C4-2B (cell line): ENCODE data around the gene LRRC23.
A peak's percentile ranks its signal among the peaks of the same experiment; 100 is the strongest.

Experiments
- H3K27ac ChIP-seq: fragments of 450-650 bp; 2 replicates; pipeline ENCODE4 v1.5.1; 2017
- ZFX ChIP-seq: fragments of 450-650 bp; IDR thresholded peaks from 2 replicates; pipeline ENCODE4 v1.6.1; 2017
- TF ChIP-seq, protein P1 (sequence below): fragments of 450-650 bp; conservative IDR thresholded peaks from 2 replicates; pipeline ENCODE4 v1.5.1; 2017; ENCODE audit warnings: mild to moderate bottlenecking

Gene LRRC23

DNA sequence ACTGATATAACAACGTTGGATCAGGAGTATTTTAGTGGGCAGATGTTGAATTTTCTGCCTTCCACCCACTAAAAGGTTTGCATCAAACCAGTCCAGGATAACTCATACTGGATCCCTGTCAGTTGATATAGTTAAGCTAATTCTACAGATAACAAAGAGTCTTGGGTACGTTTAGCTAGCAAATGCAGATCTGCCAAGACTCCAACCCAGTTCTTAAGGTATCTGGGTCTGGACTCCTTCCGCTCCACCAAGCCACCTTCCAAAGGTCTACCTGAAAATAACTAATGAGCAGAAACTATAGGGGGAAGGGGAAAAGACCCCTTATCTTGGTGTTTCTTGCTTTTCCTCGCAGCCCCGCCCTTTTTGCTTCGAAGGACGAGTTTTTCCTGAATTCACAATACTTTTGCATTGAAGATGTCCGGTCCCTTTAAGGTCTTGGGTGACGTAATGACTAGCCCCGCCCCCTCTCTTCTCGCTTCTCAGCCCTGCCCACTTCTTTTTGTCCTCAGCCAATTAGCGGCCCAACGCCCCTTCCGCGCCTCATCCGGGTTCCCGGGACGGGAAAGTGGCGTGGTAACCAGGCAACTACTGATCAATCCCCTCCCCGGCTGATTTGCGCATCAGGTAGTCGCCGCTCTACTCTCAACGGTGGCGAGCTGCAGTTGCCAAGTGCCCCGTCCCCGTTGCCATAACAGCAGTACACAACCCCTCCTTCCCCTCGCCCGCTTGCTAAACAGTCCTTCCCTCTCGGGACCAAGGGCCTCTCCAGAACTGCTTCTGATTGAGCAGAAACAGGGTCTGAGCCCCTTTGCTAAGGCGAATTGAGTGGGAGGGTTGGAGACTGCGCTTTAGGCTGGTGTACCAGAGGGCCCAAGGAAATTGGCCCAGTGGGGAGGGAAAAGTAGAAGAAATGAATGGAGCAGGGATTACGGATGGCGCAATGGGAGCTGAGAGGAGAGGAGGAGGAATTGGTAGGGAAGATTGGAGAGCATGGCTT, at the start of gene LRRC23:
Gene LRRC23 (plus strand): TSS at position 543 of the 997 bp plus-strand sequence. CDS start 812 bp downstream, outside the sequence.
- peak within 1 kb of the TSS; percentile 70 for H3K27ac ChIP-seq
- TF ChIP-seq ZFX = no peak
- TF ChIP-seq, protein P1, sequence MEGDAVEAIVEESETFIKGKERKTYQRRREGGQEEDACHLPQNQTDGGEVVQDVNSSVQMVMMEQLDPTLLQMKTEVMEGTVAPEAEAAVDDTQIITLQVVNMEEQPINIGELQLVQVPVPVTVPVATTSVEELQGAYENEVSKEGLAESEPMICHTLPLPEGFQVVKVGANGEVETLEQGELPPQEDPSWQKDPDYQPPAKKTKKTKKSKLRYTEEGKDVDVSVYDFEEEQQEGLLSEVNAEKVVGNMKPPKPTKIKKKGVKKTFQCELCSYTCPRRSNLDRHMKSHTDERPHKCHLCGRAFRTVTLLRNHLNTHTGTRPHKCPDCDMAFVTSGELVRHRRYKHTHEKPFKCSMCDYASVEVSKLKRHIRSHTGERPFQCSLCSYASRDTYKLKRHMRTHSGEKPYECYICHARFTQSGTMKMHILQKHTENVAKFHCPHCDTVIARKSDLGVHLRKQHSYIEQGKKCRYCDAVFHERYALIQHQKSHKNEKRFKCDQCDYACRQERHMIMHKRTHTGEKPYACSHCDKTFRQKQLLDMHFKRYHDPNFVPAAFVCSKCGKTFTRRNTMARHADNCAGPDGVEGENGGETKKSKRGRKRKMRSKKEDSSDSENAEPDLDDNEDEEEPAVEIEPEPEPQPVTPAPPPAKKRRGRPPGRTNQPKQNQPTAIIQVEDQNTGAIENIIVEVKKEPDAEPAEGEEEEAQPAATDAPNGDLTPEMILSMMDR = no peak

- H3K27ac ChIP-seq = no peak overlapping the region
- TF ChIP-seq, protein P1 = no peak
- no peak for TF ChIP-seq ZFX
Observed at GRCh38 chr12:6855322-6855721, 49.3 kb upstream of the LRRC23 start.

- TF ChIP-seq, protein P1 = no peak
- TF ChIP-seq ZFX = no peak
- no peak overlapping the region for H3K27ac ChIP-seq
Observed at GRCh38 chr12:6858799-6859198, 45.8 kb upstream of the LRRC23 start.

DNA sequence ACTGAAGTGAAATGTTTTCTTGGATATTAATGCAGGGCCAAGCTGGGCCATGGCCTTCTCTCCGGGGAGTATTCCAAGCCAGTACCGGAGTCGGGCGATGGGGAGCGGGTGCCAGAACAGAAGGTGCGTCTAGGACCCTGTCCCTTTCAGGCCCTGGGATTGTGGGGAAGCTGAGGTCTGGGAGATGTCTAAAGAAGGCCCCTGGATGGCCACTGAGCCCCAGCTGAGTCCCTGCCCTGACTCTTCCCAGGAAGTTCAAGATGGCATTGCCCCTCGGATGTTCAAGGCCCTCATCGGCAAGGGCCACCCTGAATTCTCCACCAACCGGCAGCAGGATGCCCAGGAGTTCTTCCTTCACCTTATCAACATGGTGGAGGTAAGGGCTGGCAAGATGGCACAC, 44.5 kb upstream of the LRRC23 start:
- no peak for TF ChIP-seq ZFX
- TF ChIP-seq, protein P1 = no peak
- no peak overlapping the region for H3K27ac ChIP-seq

DNA sequence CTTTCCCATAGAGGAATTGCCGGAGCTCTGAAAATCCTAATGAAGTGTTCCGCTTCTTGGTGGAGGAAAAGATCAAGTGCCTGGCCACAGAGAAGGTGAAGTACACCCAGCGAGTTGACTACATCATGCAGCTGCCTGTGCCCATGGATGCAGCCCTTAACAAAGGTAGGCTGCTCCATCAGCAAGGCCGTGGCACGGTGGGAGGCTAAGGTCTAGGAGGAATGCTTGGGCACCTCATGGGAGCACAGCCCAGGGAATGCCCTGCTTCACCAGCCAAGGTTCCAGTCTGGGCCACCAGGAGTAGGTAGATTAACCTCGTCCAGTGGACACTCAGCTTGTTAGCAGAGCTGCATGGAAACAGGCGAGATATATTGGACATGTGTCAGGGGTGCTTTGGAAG, 43.7 kb upstream of the LRRC23 start:
- H3K27ac ChIP-seq = no peak overlapping the region
- TF ChIP-seq ZFX = no peak
- TF ChIP-seq, protein P1 = no peak

GRCh38 chr12:6861391-6861790, 43.2 kb upstream of the LRRC23 start:
- TF ChIP-seq, protein P1 = no peak
- no peak for TF ChIP-seq ZFX

DNA sequence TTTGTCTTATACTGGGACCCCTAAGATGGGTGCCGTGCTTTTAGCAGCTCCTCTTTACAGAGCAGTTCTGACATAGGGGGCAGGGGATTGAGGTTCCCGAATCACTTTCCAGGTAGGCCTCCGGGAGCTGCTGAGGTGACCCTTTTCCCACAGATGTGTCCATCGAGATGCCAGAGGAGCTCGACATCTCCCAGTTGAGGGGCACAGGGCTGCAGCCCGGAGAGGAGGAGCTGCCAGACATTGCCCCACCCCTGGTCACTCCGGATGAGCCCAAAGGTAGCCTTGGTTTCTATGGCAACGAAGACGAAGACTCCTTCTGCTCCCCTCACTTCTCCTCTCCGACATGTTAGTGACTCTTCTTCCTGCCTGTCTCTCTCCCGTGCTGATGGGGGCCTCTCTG, 41.6 kb upstream of the LRRC23 start:
- TF ChIP-seq ZFX = no peak
- TF ChIP-seq, protein P1 = no peak
- no peak overlapping the region for H3K27ac ChIP-seq

More at GRCh38 chr12:6861391-6861790, 43.2 kb upstream of the LRRC23 start:
- no peak overlapping the region for H3K27ac ChIP-seq
